Uterus (tissue), 4 donors: ENCODE data around the gene SLC39A11. TPM values are rescaled to one million over a fixed set of nuclear protein-coding genes. Genes with fewer than 3 reads are reported as not detected.

Source experiments
- DNase-seq, 2 donors: peaks; one replicate each; pipeline ENCODE4 v3.0.0-alpha.2; 2019 to 2020
- H3K27ac ChIP-seq, 2 donors: fragments of 200-600 bp; sonication (generic); 1 replicate in 1 of 2; 2 replicates in 1 of 2; pipeline ENCODE4 v1.5.1; 2016 to 2018
- H3K27me3 ChIP-seq, 2 donors: fragments of 200-600 bp; sonication (generic); one replicate each; pipeline ENCODE4 v1.5.1; 2018 to 2019; ENCODE audit warnings: control low read depth in 1 of 2
- H3K36me3 ChIP-seq, 2 donors: fragments of 200-600 bp; sonication (generic); one replicate each; pipeline ENCODE4 v1.5.1; 2019; ENCODE audit warnings: control low read depth in 1 of 2
- H3K4me1 ChIP-seq, 2 donors: fragments of 200-600 bp; sonication (generic); one replicate each; pipeline ENCODE4 v1.5.1; 2018 to 2019; ENCODE audit warnings: control low read depth in 1 of 2
- H3K4me3 ChIP-seq, 2 donors: fragments of 200-600 bp; sonication (generic); 1 replicate in 1 of 2; 2 replicates in 1 of 2; pipeline ENCODE4 v1.5.1; 2018 to 2019; ENCODE audit warnings: mild to moderate bottlenecking in 1 of 2
- H3K9me3 ChIP-seq, 2 donors: fragments of 200-600 bp; sonication (generic); one replicate each; pipeline ENCODE4 v1.5.1; 2019; ENCODE audit warnings: control low read depth in 1 of 2
- POLR2A ChIP-seq, 2 donors: fragments of 450-650 bp; IDR thresholded peaks; one replicate each; pipeline ENCODE4 v1.6.1; 2016; ENCODE audit warnings: antibody characterized with exemption in 2 of 2, mild to moderate bottlenecking in 1 of 2, moderate library complexity in 1 of 2
- intact Hi-C: fragments of 100-400 bp; cut with DNase I; formaldehyde crosslinking; loops from one replicate; pipeline ENCODE4 v1.15.1; 2023; ENCODE audit warnings: low total_unique reads
- total RNA-seq, 4 donors: library from RNA; depleted of rRNA in 3 of 4; stranded (reverse); fragments of >200 nt in 3 of 4; gene quantifications; one replicate each; pipeline versions ENCODE4 v1.1.0 to v1.2.4, GENCODE V29; 2014 to 2023
- TF ChIP-seq, protein P1 (sequence below), 4 experiments: fragments of 200-600 bp in 2 of 4; fragments of 450-650 bp in 2 of 4; sonication (generic) in 2 of 4; IDR thresholded peaks; one replicate each; pipeline ENCODE4 v1.5.1; 2016 to 2019; ENCODE audit warnings: antibody characterized with exemption in 4 of 4, mild to moderate bottlenecking in 2 of 4, moderate library complexity in 1 of 4
- donor health status: DM: yes; HTN: yes; CAD: no.

Gene SLC39A11
- total RNA-seq, 4 donors from 2014 or later = 5.4 to 56.2 (median 21.0) TPM

- no peak overlapping the region for H3K27ac ChIP-seq
- no peaks in the 10 kb centered on the region for H3K9me3 ChIP-seq
- no peak overlapping the region for H3K4me3 ChIP-seq
- DNase-seq = no peak
- intact Hi-C loops = no loop called here
- TF ChIP-seq POLR2A (IDR thresholded peaks at IDR 0.05) = no peak
- TF ChIP-seq, protein P1, sequence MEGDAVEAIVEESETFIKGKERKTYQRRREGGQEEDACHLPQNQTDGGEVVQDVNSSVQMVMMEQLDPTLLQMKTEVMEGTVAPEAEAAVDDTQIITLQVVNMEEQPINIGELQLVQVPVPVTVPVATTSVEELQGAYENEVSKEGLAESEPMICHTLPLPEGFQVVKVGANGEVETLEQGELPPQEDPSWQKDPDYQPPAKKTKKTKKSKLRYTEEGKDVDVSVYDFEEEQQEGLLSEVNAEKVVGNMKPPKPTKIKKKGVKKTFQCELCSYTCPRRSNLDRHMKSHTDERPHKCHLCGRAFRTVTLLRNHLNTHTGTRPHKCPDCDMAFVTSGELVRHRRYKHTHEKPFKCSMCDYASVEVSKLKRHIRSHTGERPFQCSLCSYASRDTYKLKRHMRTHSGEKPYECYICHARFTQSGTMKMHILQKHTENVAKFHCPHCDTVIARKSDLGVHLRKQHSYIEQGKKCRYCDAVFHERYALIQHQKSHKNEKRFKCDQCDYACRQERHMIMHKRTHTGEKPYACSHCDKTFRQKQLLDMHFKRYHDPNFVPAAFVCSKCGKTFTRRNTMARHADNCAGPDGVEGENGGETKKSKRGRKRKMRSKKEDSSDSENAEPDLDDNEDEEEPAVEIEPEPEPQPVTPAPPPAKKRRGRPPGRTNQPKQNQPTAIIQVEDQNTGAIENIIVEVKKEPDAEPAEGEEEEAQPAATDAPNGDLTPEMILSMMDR (IDR thresholded peaks at IDR 0.05) = no peak
- H3K27me3 ChIP-seq = no peaks in the 10 kb centered on the region
- no peaks in the 10 kb centered on the region for H3K36me3 ChIP-seq
- H3K4me1 ChIP-seq = no peaks in the 10 kb centered on the region
Observed at GRCh38 chr17:72635034-72635635, 457.4 kb downstream of the SLC39A11 start.

DNA sequence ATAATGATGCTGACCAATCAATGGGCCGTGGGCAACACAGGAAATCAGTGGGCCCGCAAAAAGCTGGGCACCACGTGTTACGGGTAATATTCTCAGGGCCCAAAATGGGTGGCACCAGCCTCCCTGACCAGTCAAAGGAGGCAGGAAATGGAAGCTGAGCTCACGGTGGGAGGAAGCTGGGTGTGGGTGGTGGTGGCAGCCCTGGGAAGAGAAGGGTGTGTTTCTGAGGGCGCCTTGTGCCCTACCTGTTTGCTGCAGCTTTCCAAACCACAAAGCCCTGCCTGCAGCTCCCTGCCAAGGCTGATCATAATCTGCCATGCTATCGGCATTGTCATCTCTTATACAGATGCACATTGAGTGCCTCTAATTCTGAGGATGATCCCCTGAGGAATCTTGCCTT, 457.9 kb downstream of the SLC39A11 start:
- H3K4me3 ChIP-seq = no peak overlapping the region
- TF ChIP-seq, protein P1 (IDR thresholded peaks at IDR 0.05) = no peak
- no peak for TF ChIP-seq POLR2A (IDR thresholded peaks at IDR 0.05)
- H3K27ac ChIP-seq = no peak overlapping the region
- H3K27me3 ChIP-seq = no peaks in the 10 kb centered on the region
- intact Hi-C loops = no loop called here
- no peaks in the 10 kb centered on the region for H3K9me3 ChIP-seq
- DNase-seq = no peak
- no peaks in the 10 kb centered on the region for H3K4me1 ChIP-seq
- H3K36me3 ChIP-seq = no peaks in the 10 kb centered on the region

- no peaks in the 10 kb centered on the region for H3K9me3 ChIP-seq
- TF ChIP-seq, protein P1 (IDR thresholded peaks at IDR 0.05) = no peak
- no peak for TF ChIP-seq POLR2A (IDR thresholded peaks at IDR 0.05)
- no peaks in the 10 kb centered on the region for H3K4me1 ChIP-seq
- H3K27ac ChIP-seq = no peak overlapping the region
- H3K36me3 ChIP-seq = no peaks in the 10 kb centered on the region
- no peak for DNase-seq
- intact Hi-C loops = no loop called here
- H3K4me3 ChIP-seq = no peak overlapping the region
- no peaks in the 10 kb centered on the region for H3K27me3 ChIP-seq
Observed at GRCh38 chr17:72631949-72632684, 460.4 kb downstream of the SLC39A11 start.

DNA sequence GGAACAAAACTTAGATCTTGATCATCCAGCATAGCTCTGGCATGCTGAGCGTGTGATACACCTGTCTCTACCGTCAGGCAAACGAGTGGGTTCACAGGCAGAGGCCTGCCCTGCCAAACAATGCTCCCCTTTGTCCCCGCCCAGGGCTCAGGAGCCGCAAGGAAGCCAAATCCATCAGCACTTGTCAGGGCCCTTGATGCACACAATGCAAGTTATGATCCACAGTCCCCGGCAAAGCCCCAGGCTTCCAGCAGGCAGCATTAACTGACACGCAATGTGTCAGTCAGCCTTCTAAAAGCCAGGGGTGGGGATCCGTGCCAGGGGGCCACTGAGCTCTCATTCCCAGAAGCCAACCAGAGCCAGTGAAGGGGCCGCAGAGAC, 460.9 kb downstream of the SLC39A11 start:
- DNase-seq = no peak
- intact Hi-C loops = no loop called here
- Histone ChIP-seq H3K27me3 (no peaks in the 10 kb centered on the region), H3K27ac (no peak overlapping the region), H3K4me3 (no peak overlapping the region), H3K4me1 (no peaks in the 10 kb centered on the region), H3K9me3 (no peaks in the 10 kb centered on the region), H3K36me3 (no peaks in the 10 kb centered on the region)
- TF ChIP-seq, protein P1 (IDR thresholded peaks at IDR 0.05) = no peak
- TF ChIP-seq POLR2A (IDR thresholded peaks at IDR 0.05) = no peak

- TF ChIP-seq, protein P1 (IDR thresholded peaks at IDR 0.05) = no peak
- TF ChIP-seq POLR2A (IDR thresholded peaks at IDR 0.05) = no peak
- no peak for DNase-seq
- no peaks in the 10 kb centered on the region for H3K4me1 ChIP-seq
- H3K36me3 ChIP-seq = no peaks in the 10 kb centered on the region
- no peaks in the 10 kb centered on the region for H3K27me3 ChIP-seq
- H3K4me3 ChIP-seq = no peak overlapping the region
- intact Hi-C loops = no loop called here
- no peaks in the 10 kb centered on the region for H3K9me3 ChIP-seq
- no peak overlapping the region for H3K27ac ChIP-seq
Observed at GRCh38 chr17:72624652-72625051, 467.8 kb downstream of the SLC39A11 start.
